ENCODE results near the gene MOB3B. TPM values are rescaled to one million over a fixed set of nuclear protein-coding genes. Genes with fewer than 3 reads are reported as not detected.
A peak's percentile ranks its signal among the peaks of the same experiment; 100 is the strongest.

The MOB3B gene
- total and polyA plus RNA-seq, 2 of the 13 experiments (the other 11 are each of a cell fraction or from before 2014, with no cell fraction given): 0.03 to 0.09 TPM

DNA sequence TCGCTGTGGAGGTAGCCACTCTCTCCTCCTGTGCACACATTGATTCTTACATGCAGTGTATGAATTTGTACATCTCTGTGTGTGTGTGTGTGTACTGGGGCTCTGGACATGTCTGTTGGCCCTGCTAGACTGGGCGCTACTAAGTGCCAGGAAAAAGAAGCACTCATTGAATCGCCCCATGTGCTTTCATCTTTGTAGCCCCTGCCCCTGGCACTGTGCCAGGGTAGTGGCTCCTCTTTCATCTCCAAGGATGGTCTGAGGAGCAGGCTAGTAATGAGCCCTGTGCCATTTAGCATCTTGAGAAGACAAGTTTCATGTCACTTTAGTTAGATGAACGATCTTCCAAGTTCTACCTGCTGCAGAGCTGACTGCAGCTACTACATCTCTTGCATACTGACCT, 198.2 kb downstream of the MOB3B start:
- DNase-seq (ENCODE audit: low spot score) (no peak), ATAC-seq (no peak), FAIRE-seq (no peak)
- in situ Hi-C loops (cut with HindIII; ENCODE audit: extremely low pct_ligation_motif_present, low pct_unique_long_range_greater_than_20kb) (loop anchor here (5.0 to 25.0 kb wide), 2 partner anchors 196 to 731 kb away; partner anchors contain the start of gene MOB3B), intact Hi-C loops (cut with micrococcal nuclease; ENCODE audit: unreplicated experiment) (no loop called here)
- Histone ChIP-seq H3K4me3 (replicated peaks in 1 of 3; ENCODE audit: insufficient read depth in 1 of 3, low read depth in 2 of 3, low read length in 3 of 3) (no peak overlapping the region), H3K36me3 (replicated peaks in 1 of 2; ENCODE audit: control insufficient read depth in 1 of 2, insufficient read depth in 2 of 2, low read length in 2 of 2) (no peaks in the 10 kb centered on the region), H2AFZ (ENCODE audit: low read length) (no peak overlapping the region), H3K79me2 (ENCODE audit: insufficient read depth, low read length) (no peaks in the 10 kb centered on the region), H4K20me1 (ENCODE audit: insufficient read depth, low read length) (no peaks in the 10 kb centered on the region), H3K27ac (ENCODE audit: extremely low read length, insufficient read depth, low read length) (no peak overlapping the region), H3K9ac (ENCODE audit: insufficient read depth, low read depth, low read length) (no peak overlapping the region), H3K27me3 (ENCODE audit: control insufficient read depth in 1 of 2, insufficient read depth in 2 of 2, low read length in 2 of 2) (peaks cover 0 to 8% of the 10 kb centered on the region in 2 experiments; a peak in 2 of 5 replicates), H3K4me2 (ENCODE audit: low read depth, low read length) (no peak overlapping the region), H3K9me3 (ENCODE audit: low read length) (no peaks in the 10 kb centered on the region), H3K4me1 (ENCODE audit: insufficient read depth, low read length) (no peaks in the 10 kb centered on the region)
- BruUV-seq (replicated peaks): no TSS peak
- ChIA-PET POLR2A (no interaction called here), CTCF (ENCODE audit: low intra/inter-chr PET ratio, low total read pairs) (interaction anchor here (1.0 kb wide), 1 partner anchor 217 kb away, joined by 3 read pairs; no protein-coding TSS in a partner anchor)
- 37% methylated on average over 4 of the region's 4 CpGs for WGBS (ENCODE audit: low lambda C conversion rate)
- TF ChIP-seq LCORL (IDR thresholded peaks at IDR 0.05) (peak; percentile 14; the same call in 1 of the 2 replicates), LCORL (CRISPR knock-in tag; IDR thresholded peaks at IDR 0.05) (no peak), NFRKB (IDR thresholded peaks at IDR 0.05) (no peak)

DNA sequence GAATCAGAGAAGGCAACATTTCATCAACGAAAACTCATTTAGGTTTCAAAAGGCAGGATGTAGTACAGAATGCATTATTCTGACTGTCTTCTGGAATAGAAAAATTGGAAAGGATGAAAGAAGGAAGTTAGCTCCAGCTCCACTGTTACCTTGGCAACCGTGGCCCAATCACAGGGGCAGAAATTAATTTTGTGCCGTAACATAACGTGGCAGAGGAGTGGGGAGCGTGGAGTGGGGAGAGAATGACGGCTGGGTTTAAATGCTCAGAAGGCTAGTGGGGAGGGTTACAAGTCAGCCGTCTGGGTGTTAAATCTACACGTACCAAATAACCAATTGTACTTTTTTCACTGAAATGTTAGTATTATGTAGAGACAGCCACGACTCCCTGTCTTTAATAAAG, 200.3 kb downstream of the MOB3B start:
- ChIA-PET CTCF (ENCODE audit: low intra/inter-chr PET ratio, low total read pairs) (no interaction called here), POLR2A (no interaction called here)
- Histone ChIP-seq H3K4me3 (replicated peaks in 1 of 3; ENCODE audit: insufficient read depth in 1 of 3, low read depth in 2 of 3, low read length in 3 of 3) (no peak overlapping the region), H3K9me3 (ENCODE audit: low read length) (no peaks in the 10 kb centered on the region), H3K36me3 (replicated peaks in 1 of 2; ENCODE audit: control insufficient read depth in 1 of 2, insufficient read depth in 2 of 2, low read length in 2 of 2) (no peaks in the 10 kb centered on the region), H3K79me2 (ENCODE audit: insufficient read depth, low read length) (no peaks in the 10 kb centered on the region), H3K27me3 (ENCODE audit: control insufficient read depth in 1 of 2, insufficient read depth in 2 of 2, low read length in 2 of 2) (peaks cover 0 to 8% of the 10 kb centered on the region in 2 experiments; a peak in 2 of 5 replicates), H2AFZ (ENCODE audit: low read length) (no peak overlapping the region), H3K27ac (ENCODE audit: extremely low read length, insufficient read depth, low read length) (no peak overlapping the region), H3K4me1 (ENCODE audit: insufficient read depth, low read length) (no peaks in the 10 kb centered on the region), H3K4me2 (ENCODE audit: low read depth, low read length) (no peak overlapping the region), H3K9ac (ENCODE audit: insufficient read depth, low read depth, low read length) (no peak overlapping the region), H4K20me1 (ENCODE audit: insufficient read depth, low read length) (no peaks in the 10 kb centered on the region)
- BruUV-seq (replicated peaks): no TSS peak
- intact Hi-C loops (cut with micrococcal nuclease; ENCODE audit: unreplicated experiment) (no loop called here), in situ Hi-C loops (cut with HindIII; ENCODE audit: extremely low pct_ligation_motif_present, low pct_unique_long_range_greater_than_20kb) (loop anchor here (25.0 kb wide), 1 partner anchor 733 kb away; no protein-coding TSS in a partner anchor)
- ATAC-seq: no peak
- DNase-seq (ENCODE audit: low spot score): no peak
- 19% methylated on average over 9 of the region's 9 CpGs for WGBS (ENCODE audit: low lambda C conversion rate)
- no peak for FAIRE-seq
- TF ChIP-seq ZNF672 (CRISPR knock-in tag; IDR thresholded peaks at IDR 0.05) (no peak), BCL3 (CRISPR knock-in tag; IDR thresholded peaks at IDR 0.05) (no peak), DRAP1 (CRISPR knock-in tag; IDR thresholded peaks at IDR 0.05) (no peak), ZFY (CRISPR knock-in tag; IDR thresholded peaks at IDR 0.05) (no peak), PTBP1 (IDR thresholded peaks at IDR 0.05; ENCODE audit: low read depth, low read length, poor library complexity, severe bottlenecking) (no peak), ZSCAN31 (CRISPR knock-in tag; IDR thresholded peaks at IDR 0.05; ENCODE audit: low read depth) (no peak), NR2F1 (CRISPR knock-in tag; IDR thresholded peaks at IDR 0.05) (no peak), PBX2 (CRISPR knock-in tag; IDR thresholded peaks at IDR 0.05) (no peak), ZBTB20 (CRISPR knock-in tag; IDR thresholded peaks at IDR 0.05; ENCODE audit: borderline replicate concordance, low read depth) (no peak), ZBTB33 (CRISPR knock-in tag; IDR thresholded peaks at IDR 0.05) (no peak), ZNF234 (CRISPR knock-in tag; conservative IDR thresholded peaks at IDR 0.05) (no peak), ZNF326 (CRISPR knock-in tag; IDR thresholded peaks at IDR 0.05; ENCODE audit: borderline replicate concordance) (no peak)

Measured in HepG2 (cell line).